Calu3 (cell line): Measurements from ENCODE around the gene MYL7. TPM values are rescaled to one million over a fixed set of nuclear protein-coding genes. Genes with fewer than 3 reads are reported as not detected.

Experiments
- BruUV-seq: library from RNA; stranded (reverse); fragments of 400-500 nt; replicated peaks from 2 replicates; lab custom pipeline; 2021; lab: Mats Ljungman, UMichigan
- CTCF ChIA-PET: fragments of 300-600 bp; sonication (Branson Sonifier 250); formaldehyde crosslinking; loops from one replicate; lab custom pipeline; 2022; ENCODE audit warnings: antibody characterized with exemption; lab: Charles Lee
- DNase-seq: peaks from one replicate; pipeline ENCODE4 v3.0.0; 2022
- H3K27ac Mint-ChIP-seq: one replicate; pipeline ENCODE4 v1.8.0; 2022; ENCODE audit warnings: mixed read lengths; ENCODE audit not compliant: unreplicated experiment
- H3K27me3 Mint-ChIP-seq: one replicate; pipeline ENCODE4 v1.8.0; 2022; ENCODE audit warnings: mixed read lengths; ENCODE audit not compliant: unreplicated experiment
- H3K36me3 Mint-ChIP-seq: one replicate; pipeline ENCODE4 v1.8.0; 2022; ENCODE audit warnings: mild to moderate bottlenecking, moderate library complexity, mixed read lengths; ENCODE audit not compliant: insufficient read depth, unreplicated experiment
- H3K4me1 Mint-ChIP-seq: one replicate; pipeline ENCODE4 v1.8.0; 2022; ENCODE audit warnings: mild to moderate bottlenecking, low read depth, mixed read lengths; ENCODE audit not compliant: unreplicated experiment
- H3K4me3 Mint-ChIP-seq: one replicate; pipeline ENCODE4 v1.8.0; 2022; ENCODE audit warnings: mild to moderate bottlenecking, low read depth, moderate library complexity, mixed read lengths; ENCODE audit not compliant: unreplicated experiment
- H3K9me3 Mint-ChIP-seq: one replicate; pipeline ENCODE4 v1.8.0; 2022; ENCODE audit warnings: low read depth, mixed read lengths; ENCODE audit not compliant: unreplicated experiment
- CTCF ChIP-seq: fragments of 200-600 bp; IDR thresholded peaks from one replicate; pipeline ENCODE4 v1.8.0; 2022; ENCODE audit warnings: antibody characterized with exemption; ENCODE audit not compliant: unreplicated experiment
- intact Hi-C: fragments of 100-400 bp; cut with micrococcal nuclease; formaldehyde crosslinking; loops from one replicate; pipeline ENCODE4 v1.10.0; 2022; ENCODE audit not compliant: unreplicated experiment
- total RNA-seq: library from RNA; stranded (reverse); gene quantifications from 2 replicates; pipeline ENCODE4 v1.2.3, GENCODE V29; 2022

Gene MYL7
- total RNA-seq, 1 experiment from 2014 or later: not detected

GRCh38 chr7:44157116-44158080 lies 16.3 kb upstream of the MYL7 start:
- no peak for TF ChIP-seq CTCF

GRCh38 chr7:44156453-44157010 lies 15.4 kb upstream of the MYL7 start:
- no peaks in the 10 kb centered on the region for H3K9me3 Mint-ChIP-seq
- H3K36me3 Mint-ChIP-seq: no peaks in the 10 kb centered on the region
- CTCF ChIA-PET: no interaction called here
- TF ChIP-seq CTCF: no peak
- peaks cover 54% of the 10 kb centered on the region for H3K27me3 Mint-ChIP-seq
- H3K27ac Mint-ChIP-seq: no peak overlapping the region
- DNase-seq: no peak
- no peak overlapping the region for H3K4me3 Mint-ChIP-seq
- H3K4me1 Mint-ChIP-seq: no peaks in the 10 kb centered on the region
- intact Hi-C loops: no loop called here
- BruUV-seq: no TSS peak

More at GRCh38 chr7:44157116-44158080, 16.3 kb upstream of the MYL7 start:
- H3K27ac Mint-ChIP-seq: no peak overlapping the region
- BruUV-seq: no TSS peak
- peaks cover 62% of the 10 kb centered on the region for H3K27me3 Mint-ChIP-seq
- no peak overlapping the region for H3K4me3 Mint-ChIP-seq
- no peaks in the 10 kb centered on the region for H3K9me3 Mint-ChIP-seq
- no peaks in the 10 kb centered on the region for H3K36me3 Mint-ChIP-seq
- CTCF ChIA-PET: interaction anchor here (0.5 to 0.9 kb wide), 2 partner anchors 30 to 53 kb away, joined by 4 read pairs; no protein-coding TSS in a partner anchor
- H3K4me1 Mint-ChIP-seq: no peaks in the 10 kb centered on the region
- no peak for DNase-seq
- intact Hi-C loops: no loop called here

GRCh38 chr7:44155191-44156185 lies 14.4 kb upstream of the MYL7 start:
- no peak for DNase-seq
- no peaks in the 10 kb centered on the region for H3K36me3 Mint-ChIP-seq
- H3K27ac Mint-ChIP-seq: no peak overlapping the region
- peaks cover 43% of the 10 kb centered on the region for H3K27me3 Mint-ChIP-seq
- H3K9me3 Mint-ChIP-seq: no peaks in the 10 kb centered on the region
- H3K4me3 Mint-ChIP-seq: no peak overlapping the region
- TF ChIP-seq CTCF: no peak
- BruUV-seq: no TSS peak
- intact Hi-C loops: no loop called here
- H3K4me1 Mint-ChIP-seq: no peaks in the 10 kb centered on the region
- CTCF ChIA-PET: no interaction called here

- H3K4me1 Mint-ChIP-seq: no peaks in the 10 kb centered on the region
- no peaks in the 10 kb centered on the region for H3K9me3 Mint-ChIP-seq
- intact Hi-C loops: no loop called here
- DNase-seq: no peak
- H3K27ac Mint-ChIP-seq: no peak overlapping the region
- no peak for TF ChIP-seq CTCF
- H3K4me3 Mint-ChIP-seq: no peak overlapping the region
- BruUV-seq: no TSS peak
- peaks cover 41% of the 10 kb centered on the region for H3K27me3 Mint-ChIP-seq
- H3K36me3 Mint-ChIP-seq: no peaks in the 10 kb centered on the region
- CTCF ChIA-PET: no interaction called here
These were observed 13.6 kb upstream of the MYL7 start for GRCh38 chr7:44154703-44155102.
